Body of pancreas (tissue), 4 donors: ENCODE results near the gene NR2F6. TPM values are rescaled to one million over a fixed set of nuclear protein-coding genes. Genes with fewer than 3 reads are reported as not detected.

ENCODE experiments used
- ATAC-seq: fragments of 150-250 bp; one replicate; pipeline ENCODE4 v1.9.1; 2016
- DNase-seq, 4 donors: peaks; one replicate each; pipeline ENCODE4 v3.0.0-alpha.2; 2019
- H3K27ac ChIP-seq, 4 donors: fragments of 200-600 bp; sonication (generic); 1 replicate in 3 of 4; 2 replicates in 1 of 4; pipeline versions ENCODE4 v1.5.1 to v1.6.1; 2016 to 2019; ENCODE audit warnings: mild to moderate bottlenecking in 1 of 4, mixed read lengths in 1 of 4, moderate library complexity in 1 of 4
- H3K27me3 ChIP-seq, 2 donors: fragments of 200-600 bp; sonication (generic); one replicate each; pipeline ENCODE4 v1.6.0; 2016; ENCODE audit warnings: mild to moderate bottlenecking in 1 of 2
- H3K36me3 ChIP-seq, 2 donors: fragments of 200-600 bp; sonication (generic); replicated peaks in 1 of 2; 2 replicates each; pipeline ENCODE4 v1.5.1; 2016; ENCODE audit warnings: low read depth in 2 of 2; ENCODE audit not compliant: insufficient read depth in 1 of 2
- H3K4me1 ChIP-seq: fragments of 200-600 bp; sonication (generic); one replicate; pipeline ENCODE4 v1.6.0; 2016
- H3K4me3 ChIP-seq, 2 donors: fragments of 200-600 bp; sonication (generic); 1 replicate in 1 of 2; 2 replicates in 1 of 2; pipeline ENCODE4 v1.5.1; 2016 to 2019
- H3K9me3 ChIP-seq, 3 donors: fragments of 200-600 bp; sonication (generic); 1 replicate in 2 of 3; 2 replicates in 1 of 3; pipeline ENCODE4 v1.5.1; 2016
- CTCF ChIP-seq, 7 experiments: fragments of 450-650 bp in 4 of 7; fragments of 200-600 bp in 3 of 7; sonication (generic) in 3 of 7; IDR thresholded peaks; one replicate each; pipeline ENCODE4 v1.5.1; 2016 to 2019; ENCODE audit warnings: antibody characterized with exemption in 7 of 7
- POLR2A ChIP-seq, 3 donors: fragments of 450-650 bp; IDR thresholded peaks; one replicate each; pipeline ENCODE4 v1.6.1; 2016; ENCODE audit warnings: antibody characterized with exemption in 3 of 3, mild to moderate bottlenecking in 2 of 3
- WGBS, 2 donors: methylation state at CpG; one replicate each; pipeline ENCODE4 v1.1.5; 2017; 5-methylcytosine and 5-hydroxymethylcytosine counted together
- intact Hi-C: fragments of 100-400 bp; cut with DNase I; formaldehyde crosslinking; loops from one replicate; pipeline ENCODE4 v1.15.1; 2023
- total RNA-seq, 2 donors: library from RNA; depleted of rRNA; stranded (reverse); fragments of >200 nt; gene quantifications; one replicate each; pipeline ENCODE4 v1.1.0, GENCODE V29; 2016

NR2F6 gene
- total RNA-seq, 2 donors from 2014 or later, result 67.6 to 83.3 TPM

DNA sequence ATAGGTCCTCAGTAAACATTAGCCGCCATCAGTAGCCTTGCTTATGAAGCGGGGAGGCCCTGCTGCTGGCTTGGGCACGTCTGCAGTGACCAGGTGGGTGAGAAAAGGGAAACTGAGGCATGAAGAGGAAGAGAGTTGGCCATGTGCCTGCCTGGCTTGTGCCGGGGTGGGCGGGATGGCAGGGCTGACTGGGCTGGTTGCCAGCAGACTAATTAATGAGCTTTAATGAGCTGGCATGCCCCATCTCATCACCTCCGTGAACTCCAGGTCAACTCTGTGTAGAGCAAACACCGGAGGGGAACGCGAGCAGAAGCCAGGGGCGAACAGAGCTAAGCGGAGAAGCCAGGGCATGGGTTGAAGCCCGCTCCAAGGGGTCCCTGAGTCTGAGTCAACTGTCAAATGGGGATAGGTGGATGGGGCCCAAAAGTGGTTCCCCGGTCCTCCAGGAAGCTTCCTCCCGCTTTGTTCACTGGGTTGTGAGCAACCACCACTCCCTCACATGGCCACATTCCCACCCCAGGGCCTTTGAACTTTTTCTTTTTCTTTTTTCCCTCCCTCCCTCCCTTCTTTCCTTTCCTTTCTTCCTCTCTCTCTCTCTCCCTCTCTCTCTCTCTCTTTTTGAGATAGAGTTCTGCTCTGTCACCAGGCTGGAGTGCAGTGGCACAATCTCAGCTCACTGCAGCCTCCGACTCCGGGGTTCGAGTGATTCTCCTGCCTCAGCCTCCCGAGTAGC, 8.7 kb downstream of the NR2F6 start:
- Histone ChIP-seq H3K36me3 (peaks cover 3 to 5% of the 10 kb centered on the region in 2 donors), H3K9me3 (no peaks in the 10 kb centered on the region), H3K4me1 (peaks cover 62% of the 10 kb centered on the region), H3K27ac (peak overlapping the region in 3 of 4 donors; percentile 51 to 68 (median 56)), H3K27me3 (no peaks in the 10 kb centered on the region), H3K4me3 (no peak overlapping the region)
- ATAC-seq (no peak), DNase-seq (no peak)
- intact Hi-C loops, result no loop called here
- 73 to 82% methylated on average over 18 of the region's 18 CpGs for WGBS, 2 donors
- TF ChIP-seq CTCF (IDR thresholded peaks at IDR 0.05), result no peak

DNA sequence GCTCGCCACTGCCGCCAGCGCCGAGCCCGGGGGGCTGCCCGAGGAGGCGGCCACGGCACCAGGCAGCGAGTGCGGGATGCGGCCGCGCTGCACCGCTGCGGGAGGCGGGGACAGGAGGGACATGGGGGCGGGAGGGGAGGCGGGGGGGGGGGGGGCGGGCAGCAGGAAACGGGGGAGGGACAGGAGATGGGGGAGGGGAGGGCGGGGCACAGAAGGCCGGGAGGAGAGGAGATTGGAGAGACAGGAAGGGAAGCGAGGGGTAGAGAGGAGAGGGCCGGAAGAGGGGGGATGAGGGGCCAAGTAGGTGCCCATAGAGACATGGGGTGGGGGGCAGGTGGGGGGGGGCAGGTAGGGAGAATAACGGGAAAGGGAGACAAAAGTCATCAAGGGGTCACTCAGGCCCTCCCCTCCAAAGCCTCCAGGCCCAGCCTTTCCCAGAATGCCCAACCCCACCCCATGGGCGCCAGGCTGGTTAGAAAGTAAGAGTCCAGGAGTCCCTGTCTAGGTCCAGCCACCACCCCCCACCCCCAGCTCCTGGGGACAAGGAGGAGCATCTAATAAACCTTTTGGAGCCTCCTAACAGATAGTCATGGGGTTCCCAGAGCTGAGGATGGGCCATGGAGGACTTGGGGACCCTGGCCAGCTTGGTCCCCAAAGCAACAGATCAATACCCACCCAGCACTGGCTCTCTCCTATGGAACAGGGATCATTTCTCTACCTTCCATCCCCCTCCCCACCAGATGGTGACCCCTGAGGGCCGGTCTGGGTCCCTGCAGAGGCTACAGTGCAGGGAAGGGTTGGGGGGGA, 9.5 kb downstream of the NR2F6 start:
- no peaks in the 10 kb centered on the region for H3K27me3 ChIP-seq
- intact Hi-C loops, result no loop called here
- 19 to 32% methylated on average over 8 to 9 of the region's 27 CpGs for WGBS, 2 donors
- peak overlapping the region; percentile 34 to 82 (median 67) for H3K27ac ChIP-seq
- ATAC-seq (no peak), DNase-seq (peak in 1 of 4 donors; percentile 48)
- H3K4me1 ChIP-seq, result peaks cover 54% of the 10 kb centered on the region
- H3K4me3 ChIP-seq, result no peak overlapping the region
- no peaks in the 10 kb centered on the region for H3K9me3 ChIP-seq
- TF ChIP-seq CTCF (IDR thresholded peaks at IDR 0.05), result no peak
- TF ChIP-seq POLR2A (IDR thresholded peaks at IDR 0.05), result no peak
- H3K36me3 ChIP-seq, result peaks cover 3 to 5% of the 10 kb centered on the region in 2 donors

GRCh38 chr19:17235300-17235970, 10.3 kb downstream of the NR2F6 start:
- no peak overlapping the region for H3K4me3 ChIP-seq
- H3K4me1 ChIP-seq, result peaks cover 47% of the 10 kb centered on the region
- peak overlapping the region; percentile 42 to 82 (median 67) for H3K27ac ChIP-seq
- H3K9me3 ChIP-seq, result no peaks in the 10 kb centered on the region
- ATAC-seq, result peak; percentile 78
- TF ChIP-seq POLR2A (IDR thresholded peaks at IDR 0.05) (no peak), CTCF (IDR thresholded peaks at IDR 0.05) (peak in 6 of 7 experiments; percentile 15 to 63 (median 26))
- peak; percentile 63 to 75 (median 72) for DNase-seq
- intact Hi-C loops, result no loop called here
- no peaks in the 10 kb centered on the region for H3K27me3 ChIP-seq
- peaks cover 3 to 5% of the 10 kb centered on the region in 2 donors for H3K36me3 ChIP-seq
- 10 to 16% methylated on average over 27 to 66 of the region's 80 CpGs for WGBS, 2 donors

DNA sequence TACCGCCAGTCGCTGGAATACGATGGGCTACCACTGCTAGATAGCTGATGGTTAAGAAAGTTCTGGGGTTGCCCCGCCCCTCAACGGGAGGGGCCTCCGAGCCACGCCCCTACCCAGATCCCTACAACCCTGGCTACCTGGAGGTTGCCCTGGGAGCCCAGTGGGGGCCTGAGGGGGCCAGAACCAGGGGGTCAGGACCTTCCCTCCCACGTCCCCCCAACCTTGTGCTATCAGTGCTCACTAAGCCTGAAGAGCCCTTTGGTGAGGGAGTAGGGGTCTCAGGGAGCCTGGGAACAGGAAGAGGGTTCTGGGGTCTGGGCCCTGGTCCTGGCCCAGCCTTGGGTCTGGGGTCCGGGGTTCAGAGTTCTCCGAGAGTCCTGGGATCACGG, 10.8 kb downstream of the NR2F6 start:
- intact Hi-C loops, result no loop called here
- H3K36me3 ChIP-seq, result peaks cover 3 to 5% of the 10 kb centered on the region in 2 donors
- WGBS, 2 donors, result 43 to 60% methylated on average over 8 to 11 of the region's 11 CpGs
- TF ChIP-seq CTCF (IDR thresholded peaks at IDR 0.05) (no peak), POLR2A (IDR thresholded peaks at IDR 0.05) (no peak)
- H3K9me3 ChIP-seq, result no peaks in the 10 kb centered on the region
- peak; percentile 58 for ATAC-seq
- no peaks in the 10 kb centered on the region for H3K27me3 ChIP-seq
- DNase-seq, result peak; percentile 50 to 67 (median 54)
- peaks cover 42% of the 10 kb centered on the region for H3K4me1 ChIP-seq
- H3K27ac ChIP-seq, result peak overlapping the region; percentile 42 to 82 (median 67)
- H3K4me3 ChIP-seq, result no peak overlapping the region
